HG02623 (cell line): ENCODE data around the gene ZNF8.
"Not testable (repeated sequence)": the region's sequence is repeated elsewhere in the genome, so short reads cannot be mapped to it uniquely, and the experiment has no call there.

Experiments
- ATAC-seq: cut with Tn5 transposase; IDR thresholded peaks from one replicate; pipeline ENCODE4 v1.9.1; 2021; ENCODE audit warnings: moderate library complexity; ENCODE audit not compliant: unreplicated experiment

ZNF8 gene

DNA sequence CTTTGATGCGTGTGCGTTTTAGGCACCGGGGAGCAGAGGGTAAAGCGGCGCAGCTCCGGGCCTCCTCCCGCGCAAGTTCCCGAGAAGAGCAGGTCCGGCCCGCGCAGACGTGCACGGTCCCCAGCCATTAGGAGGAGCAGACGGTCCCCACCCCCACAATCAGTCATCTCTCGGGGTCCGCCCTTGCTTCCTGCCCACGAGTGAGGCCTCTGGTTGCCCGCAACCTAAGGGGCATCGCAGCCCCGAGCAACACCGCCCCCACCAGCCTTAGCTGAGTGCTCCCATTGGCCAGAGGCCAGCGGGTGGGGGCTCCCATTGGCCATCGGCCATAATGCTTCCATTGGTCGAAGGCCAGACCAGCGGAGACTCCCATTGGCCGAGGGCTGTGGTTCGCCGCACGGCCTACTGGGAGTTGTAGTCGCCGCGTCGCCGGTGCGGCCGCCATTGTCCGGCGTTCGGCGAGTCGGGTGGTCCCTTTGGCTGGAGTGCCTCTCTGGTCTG lies at the start of gene ZNF8:
Gene ZNF8 (plus strand): TSS at position 415 of the 501 bp plus-strand sequence. CDS start 127 bp downstream, outside the sequence.
- peak; percentile 93 for ATAC-seq

DNA sequence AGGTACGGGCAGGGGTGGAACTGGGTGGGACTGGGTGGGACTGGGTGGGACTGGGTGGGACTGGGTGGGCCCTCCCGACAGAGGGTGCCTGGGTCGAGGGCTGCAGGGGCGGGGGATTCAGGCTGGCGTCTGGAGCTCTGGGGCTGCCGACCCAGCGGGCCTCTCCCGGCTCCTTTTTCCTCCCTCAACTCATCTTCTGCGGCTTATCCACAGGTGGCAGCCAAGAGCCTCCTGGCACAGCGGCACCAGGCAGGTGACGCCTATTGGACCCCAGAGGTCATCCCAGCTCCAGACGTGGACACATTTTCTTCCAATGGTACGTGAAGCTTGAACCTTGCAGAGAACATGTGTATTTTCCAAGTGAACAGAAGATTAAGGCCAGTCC lies 49.5 kb upstream of the ZNF8 start:
- ATAC-seq: no peak

GRCh38 chr19:58237324-58237723 lies 41.4 kb upstream of the ZNF8 start:
- no peak for ATAC-seq

GRCh38 chr19:58243351-58243750 lies 35.4 kb upstream of the ZNF8 start:
- no peak for ATAC-seq

DNA sequence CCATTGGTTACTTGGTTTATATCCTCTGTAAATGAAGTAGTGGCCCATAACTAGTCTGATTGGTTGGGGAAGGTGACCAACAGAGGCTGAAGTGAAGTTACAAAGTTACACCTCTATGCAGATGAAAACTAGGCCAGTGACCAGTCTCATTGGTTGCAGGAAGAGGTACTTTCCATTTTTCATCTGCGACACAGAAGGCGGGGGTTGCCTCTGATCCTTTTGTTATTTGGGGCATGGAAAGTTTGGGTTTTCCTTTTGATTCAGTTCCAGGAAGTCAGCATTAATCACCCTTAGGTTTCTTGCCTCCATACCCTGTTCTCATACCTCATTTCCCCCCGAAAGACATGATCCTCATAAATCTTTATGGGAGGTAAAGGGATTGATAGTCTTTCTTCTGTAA lies 29.9 kb upstream of the ZNF8 start:
- no peak for ATAC-seq

DNA sequence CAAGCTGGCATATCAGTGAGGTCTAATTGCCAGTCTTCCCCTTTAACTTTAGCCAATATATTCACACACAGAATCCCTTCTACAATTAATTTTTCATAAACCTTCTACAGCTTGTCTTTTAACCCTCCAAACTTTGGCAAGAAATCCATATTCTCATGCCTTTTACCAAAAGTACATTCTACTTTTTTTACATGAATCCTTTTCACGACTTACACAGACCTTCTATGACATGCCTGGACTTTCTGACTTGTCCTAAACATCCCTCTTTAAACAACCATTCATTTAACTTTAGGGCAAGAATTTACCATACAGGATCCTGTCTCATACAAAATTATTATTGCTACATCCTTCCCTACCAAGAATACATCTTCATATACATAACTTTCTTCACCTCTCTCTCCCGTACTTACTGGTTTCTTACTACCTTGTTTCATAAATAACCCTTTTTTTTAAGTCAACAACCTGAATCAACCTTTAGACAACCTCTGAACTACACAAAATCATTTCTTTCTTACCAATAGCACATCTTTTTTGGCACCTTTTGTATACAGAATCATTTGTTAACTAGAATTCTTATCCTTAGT lies 26.6 kb upstream of the ZNF8 start:
- no peak for ATAC-seq

- ATAC-seq: not testable (repeated sequence)
Observed at GRCh38 chr19:58258259-58258658, 20.5 kb upstream of the ZNF8 start.

GRCh38 chr19:58261600-58261967 lies 17.2 kb upstream of the ZNF8 start:
- ATAC-seq: no peak

GRCh38 chr19:58261968-58262921 lies 16.5 kb upstream of the ZNF8 start:
- no peak for ATAC-seq

GRCh38 chr19:58262922-58263296 lies 15.8 kb upstream of the ZNF8 start:
- no peak for ATAC-seq

DNA sequence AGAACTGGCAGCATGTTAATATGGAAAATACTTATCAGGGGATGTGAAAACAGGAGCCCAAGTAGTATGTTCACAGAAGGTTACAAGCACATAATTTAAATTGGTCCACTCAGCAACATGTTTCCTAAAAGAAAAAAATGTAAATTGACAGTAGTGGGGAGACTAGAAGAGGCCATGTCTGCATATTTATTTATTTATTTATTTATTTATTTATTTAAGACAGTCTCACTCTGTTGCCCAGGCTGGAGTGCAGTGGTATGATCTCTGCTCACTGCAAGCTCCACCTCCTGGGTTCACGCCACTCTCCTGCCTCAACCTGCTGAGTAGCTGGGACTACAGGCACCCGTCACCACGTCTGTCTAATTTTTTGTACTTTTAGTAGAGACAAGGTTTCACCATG lies 13.7 kb upstream of the ZNF8 start:
- no peak for ATAC-seq

DNA sequence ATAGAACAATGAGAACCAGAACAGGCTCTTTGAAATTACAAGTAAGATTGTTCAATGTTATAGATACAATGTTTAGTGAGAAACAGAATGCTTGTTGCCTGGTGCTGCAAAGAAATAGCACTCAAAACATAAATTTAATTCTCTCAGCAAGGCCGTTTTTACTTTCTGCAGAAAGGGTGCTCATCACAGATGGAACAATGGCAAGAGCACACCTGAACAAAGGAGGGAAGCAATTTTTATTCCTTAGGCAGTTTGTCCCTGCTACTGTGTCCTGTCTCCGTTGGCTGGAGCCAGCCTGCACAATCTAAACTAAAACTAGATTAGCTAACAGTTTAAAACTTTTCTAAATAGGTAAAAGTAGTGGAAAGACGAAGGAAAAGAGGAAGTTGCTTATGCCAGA lies 10.4 kb upstream of the ZNF8 start:
- ATAC-seq: no peak

GRCh38 chr19:58274771-58275201 lies 4.0 kb upstream of the ZNF8 start:
- ATAC-seq: no peak

DNA sequence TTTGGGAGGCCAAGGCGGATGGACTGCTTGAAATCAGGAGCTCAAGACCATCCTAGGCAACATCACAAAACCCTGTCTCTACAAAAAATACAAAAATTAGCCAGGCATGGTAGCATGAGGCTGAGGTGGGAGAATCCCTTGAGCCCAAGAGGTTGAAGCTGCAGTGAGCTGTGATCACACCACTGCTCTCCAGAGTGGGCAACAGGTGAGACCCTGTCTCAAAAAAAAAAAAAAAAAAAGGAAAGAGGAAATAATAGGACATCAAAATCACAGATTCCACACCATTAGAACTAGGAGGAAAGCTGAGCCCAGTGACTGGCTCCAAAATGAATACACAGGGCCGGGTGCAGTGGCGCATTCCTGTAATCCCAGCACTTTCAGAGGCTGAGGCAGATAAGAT lies 3.2 kb upstream of the ZNF8 start:
- ATAC-seq: no peak

DNA sequence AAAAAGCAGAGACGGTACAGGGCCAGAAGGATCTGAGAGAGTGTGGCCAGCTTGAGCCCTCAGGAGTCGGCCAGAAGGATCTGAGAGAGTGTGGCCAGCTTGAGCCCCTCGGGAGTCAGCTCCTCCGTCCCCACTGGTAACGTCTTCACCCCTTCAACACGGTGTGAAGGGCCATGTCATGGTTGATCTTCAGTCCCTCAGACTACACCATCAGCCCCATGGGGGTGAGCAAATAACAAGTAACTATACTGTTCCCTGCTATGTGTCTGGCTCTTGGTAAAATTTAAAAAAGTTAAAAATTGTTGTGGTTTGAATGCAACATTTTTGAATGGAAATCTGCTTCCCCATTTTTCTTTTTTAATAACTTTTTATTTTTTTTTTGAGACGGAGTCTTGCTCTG lies 1.6 kb upstream of the ZNF8 start:
- ATAC-seq: no peak

- ATAC-seq: no peak
Observed at GRCh38 chr19:58277748-58278540, 811 bp upstream of the ZNF8 start.

DNA sequence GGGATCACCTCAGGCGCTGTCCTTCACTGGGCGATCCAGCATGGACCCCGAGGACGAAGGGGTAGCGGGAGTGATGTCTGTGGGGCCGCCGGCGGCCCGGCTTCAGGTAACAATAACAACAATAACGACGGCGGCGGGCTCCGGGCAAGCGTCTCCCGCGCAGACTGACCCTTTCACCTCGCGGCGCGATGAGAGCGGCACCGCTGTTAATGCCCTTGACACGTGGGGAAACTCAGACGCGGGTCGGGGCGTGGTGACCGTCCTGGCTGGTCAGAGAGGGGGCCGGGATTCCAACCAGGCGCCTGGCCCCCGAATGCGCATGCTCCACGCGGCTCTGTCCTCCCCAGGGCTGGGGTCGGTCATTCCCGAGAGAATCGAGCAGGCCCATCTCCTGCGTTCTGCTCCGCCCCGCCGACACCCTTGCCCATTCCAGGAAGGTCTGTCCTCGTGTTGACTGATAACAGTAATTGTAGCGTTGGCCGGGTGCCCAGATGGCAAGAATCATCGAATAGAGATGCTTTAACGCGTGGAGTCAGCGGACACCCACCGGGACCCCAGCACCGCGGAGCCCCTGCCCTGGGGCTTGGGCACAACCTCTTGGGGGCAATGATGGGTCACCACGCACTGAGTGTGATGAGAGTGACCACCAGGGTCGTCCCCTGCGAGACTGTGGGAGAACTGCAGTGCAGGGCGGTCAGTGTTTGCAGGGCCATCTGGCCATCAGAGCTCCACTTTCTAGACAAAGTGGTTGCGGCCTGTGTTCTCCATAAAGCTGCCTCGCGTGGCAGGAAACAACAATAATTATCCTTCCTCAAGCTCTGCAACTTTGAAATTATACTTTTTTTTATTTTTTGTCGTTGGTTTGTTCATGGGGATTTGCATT lies 528 bp downstream of the ZNF8 start:
- peak; percentile 9 for ATAC-seq

DNA sequence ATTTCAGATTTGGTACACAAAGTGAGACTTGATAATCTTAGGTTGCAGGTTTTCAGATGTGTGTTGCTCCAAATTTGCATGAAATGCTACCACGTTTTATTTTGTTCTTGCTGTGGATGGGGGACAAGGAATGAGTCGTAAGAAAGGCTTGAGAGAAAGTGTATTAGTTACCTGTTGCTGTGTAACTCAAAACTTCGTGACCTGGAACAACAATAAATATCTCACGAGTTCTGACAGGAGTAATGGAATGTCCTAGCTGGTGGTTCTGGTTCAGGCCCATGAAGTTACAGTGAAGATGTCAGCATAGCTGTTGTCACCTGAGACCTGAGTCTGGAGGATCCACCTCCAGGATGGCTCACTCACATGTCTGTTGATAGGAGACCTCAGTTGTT lies 1.2 kb downstream of the ZNF8 start:
- ATAC-seq: no peak

DNA sequence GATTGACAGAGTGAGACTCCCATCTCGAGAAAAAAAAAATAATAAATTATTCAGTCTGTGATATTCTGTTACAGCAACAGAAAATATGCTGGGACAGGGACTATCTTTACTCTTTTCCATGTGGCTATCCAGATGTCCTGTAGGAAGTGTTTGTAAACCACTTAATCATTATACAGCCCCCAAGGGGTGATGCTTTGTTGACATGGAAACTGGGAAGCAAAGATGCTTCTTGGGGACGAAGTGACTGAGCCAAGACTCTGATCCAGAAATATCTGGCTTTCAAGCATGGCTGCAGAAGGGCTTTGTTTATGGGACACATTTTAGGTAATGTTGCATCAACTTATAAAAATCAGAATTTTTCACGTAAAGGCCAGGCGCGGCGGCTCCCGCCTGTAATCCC lies 5.4 kb downstream of the ZNF8 start:
- no peak for ATAC-seq

GRCh38 chr19:58291943-58292342 lies 13.2 kb downstream of the ZNF8 start:
- no peak for ATAC-seq
